Activated CD8-positive, alpha-beta memory T cell treated with anti-CD3 and anti-CD28 coated beads, Interleukin-2, amount 50 U/mL, for 1 hour (primary cell): ENCODE measurements around the gene ZMYM3.

Experiments used
- DNase-seq: peaks from one replicate; pipeline ENCODE4 v3.0.0-alpha.2; 2020; ENCODE audit errors: extremely low read depth

ZMYM3 gene

DNA sequence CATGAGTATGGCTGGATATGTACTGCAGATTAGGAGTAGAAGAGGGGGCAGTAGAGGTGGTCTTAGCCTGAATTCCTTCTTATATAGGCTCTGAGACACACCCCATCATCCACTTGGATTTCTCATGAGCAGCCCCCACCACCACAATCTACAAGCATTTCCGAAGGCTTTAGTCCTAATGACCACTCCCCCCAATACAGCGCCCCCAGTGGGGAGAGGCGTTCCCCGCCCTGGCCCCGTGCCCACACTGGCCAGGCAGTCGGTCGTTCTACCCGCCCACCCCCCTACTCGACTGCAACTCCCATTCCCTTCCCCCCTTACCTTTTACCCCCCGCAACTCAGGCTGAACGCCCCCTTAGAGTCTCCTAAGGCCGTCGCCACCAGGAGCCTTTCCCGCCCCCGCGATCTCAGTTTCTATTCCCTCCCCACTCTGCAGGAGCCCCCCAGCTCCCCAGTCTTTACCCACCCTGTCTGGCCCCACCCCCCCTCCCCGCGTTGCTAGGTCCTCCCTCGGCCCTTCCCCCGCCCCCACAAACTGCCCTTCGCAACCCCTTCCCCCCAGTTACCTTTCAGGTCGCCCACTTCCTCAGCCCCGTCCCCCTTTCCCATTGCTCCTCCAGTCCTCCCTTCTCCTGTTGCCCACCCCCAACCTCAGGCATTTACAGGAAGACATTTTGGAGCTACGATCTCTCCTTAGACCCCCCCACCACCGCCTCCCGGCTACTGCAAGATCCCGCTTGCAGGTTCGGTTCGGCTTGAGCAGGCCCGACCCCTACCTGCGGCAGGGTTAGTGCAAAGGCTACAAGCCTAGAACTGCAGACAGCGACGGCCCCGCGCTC is 468 bp downstream of the ZMYM3 start:
- DNase-seq, result no peak

DNA sequence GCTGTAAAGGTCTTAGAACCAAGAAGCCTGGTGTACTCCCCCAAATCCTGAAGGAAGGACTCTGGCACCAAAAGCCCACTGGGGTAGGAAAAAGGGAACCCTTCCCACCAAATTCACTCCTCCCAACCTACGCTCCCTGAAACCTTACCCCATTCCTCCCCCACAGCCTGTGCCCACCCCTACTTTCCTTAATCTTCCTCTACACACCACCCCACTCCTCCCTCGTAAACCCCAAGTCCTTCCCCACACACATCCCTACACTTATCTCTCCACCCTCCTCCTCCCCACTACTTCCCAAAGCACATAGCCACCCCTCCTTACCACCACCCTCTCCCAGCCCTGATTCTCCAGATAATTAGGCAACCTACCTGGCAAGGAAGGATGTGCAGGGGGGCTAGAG is 1.7 kb downstream of the ZMYM3 start:
- DNase-seq, result no peak

DNA sequence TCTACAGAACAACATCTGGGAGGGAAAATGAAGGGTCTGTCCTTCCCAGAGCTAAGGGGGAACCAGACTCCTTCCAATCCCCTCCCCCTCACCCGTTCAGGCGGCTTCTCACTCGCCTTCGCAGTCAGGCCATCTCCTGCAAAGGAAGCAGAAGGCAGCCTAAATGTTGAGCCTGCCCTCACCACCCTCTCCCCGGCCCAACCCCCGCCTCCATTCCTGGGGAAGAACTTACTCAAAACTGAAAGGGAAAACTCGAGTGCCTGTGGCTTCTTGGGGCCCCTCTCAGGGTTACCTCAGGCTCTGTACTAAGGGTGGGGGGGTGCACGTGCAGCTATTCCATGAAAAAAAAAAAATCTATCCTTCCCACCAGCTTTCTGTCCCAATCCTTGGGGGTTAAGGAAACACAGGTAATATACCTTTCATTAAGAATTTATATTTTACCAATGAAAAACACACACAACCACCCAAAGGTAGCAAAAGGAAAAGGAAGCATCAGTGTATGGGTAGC is 2.4 kb downstream of the ZMYM3 start:
- no peak for DNase-seq

DNA sequence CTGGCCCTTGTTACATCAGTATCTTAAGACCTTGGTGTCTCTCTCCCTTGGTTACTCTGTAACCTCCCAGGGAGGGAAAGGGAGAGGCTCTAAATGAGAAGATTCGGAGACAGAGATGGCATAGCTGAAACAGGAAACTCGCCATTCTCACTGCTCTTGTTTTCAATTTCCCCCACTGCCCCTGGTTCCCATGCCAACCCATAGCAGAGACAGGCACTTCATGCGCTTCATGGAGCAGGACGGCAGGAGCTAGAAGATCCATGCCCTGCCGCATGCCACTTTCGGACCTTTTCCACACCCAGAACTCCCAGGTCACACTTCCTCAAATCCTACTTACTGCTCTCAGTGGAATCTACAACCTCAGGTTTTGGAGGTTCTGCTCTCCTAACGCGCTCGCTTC is 3.1 kb downstream of the ZMYM3 start:
- DNase-seq, result no peak

DNA sequence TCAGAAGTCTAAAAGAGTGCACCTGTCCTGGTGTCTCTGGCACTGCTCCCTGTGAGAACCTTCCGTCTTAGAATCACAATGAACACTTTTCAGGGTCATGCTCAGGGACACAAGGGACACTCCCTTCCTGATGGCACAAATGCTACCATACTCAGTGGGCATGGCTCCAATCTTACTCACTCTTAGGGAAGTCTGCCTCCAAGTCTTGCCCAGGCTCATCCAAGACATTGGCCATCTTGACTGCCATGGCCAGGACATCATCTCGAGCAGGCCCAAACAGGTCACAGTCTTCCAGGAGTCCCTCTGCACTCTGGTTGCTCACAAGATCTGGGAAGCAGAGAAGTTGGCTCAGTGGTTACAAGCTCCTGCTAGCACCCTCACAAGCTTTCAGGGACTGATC is 8.8 kb downstream of the ZMYM3 start:
- DNase-seq, result no peak

DNA sequence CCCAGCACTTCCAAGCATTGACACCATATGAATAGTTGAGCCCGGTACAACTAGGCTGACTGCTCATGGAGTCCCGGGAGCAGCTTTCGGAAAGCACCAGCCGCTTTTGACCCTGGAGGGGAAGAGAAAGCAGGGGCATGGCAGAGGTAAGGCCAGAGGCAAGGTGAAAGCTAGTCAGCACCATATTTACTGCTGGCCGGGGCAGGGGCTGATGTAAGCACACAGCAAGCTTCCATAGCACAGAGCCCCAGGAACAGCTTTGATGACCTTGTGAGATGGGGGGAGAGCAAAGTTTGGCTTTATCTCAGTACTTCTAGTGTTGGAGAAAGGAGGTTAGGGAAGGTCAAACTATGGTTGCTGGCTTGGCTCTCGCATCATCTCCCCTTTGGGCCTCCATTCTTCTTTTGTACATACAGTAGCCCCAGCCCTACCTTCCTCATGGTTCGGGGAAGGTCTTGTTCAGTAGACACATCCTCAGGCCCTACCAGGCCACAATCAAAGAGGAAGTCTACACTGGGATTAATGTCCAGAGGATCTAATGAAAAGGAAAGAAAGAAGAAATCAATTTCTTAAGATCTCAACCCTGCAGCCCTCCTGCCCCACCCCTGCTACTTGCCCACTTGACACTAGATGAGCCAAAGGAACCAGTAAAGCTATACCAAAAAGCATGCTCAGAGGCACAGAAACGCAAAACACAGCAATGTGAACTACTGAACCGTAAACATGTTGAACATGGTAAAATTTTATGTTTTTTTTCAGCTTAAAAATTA is 9.4 kb downstream of the ZMYM3 start:
- DNase-seq, result no peak

DNA sequence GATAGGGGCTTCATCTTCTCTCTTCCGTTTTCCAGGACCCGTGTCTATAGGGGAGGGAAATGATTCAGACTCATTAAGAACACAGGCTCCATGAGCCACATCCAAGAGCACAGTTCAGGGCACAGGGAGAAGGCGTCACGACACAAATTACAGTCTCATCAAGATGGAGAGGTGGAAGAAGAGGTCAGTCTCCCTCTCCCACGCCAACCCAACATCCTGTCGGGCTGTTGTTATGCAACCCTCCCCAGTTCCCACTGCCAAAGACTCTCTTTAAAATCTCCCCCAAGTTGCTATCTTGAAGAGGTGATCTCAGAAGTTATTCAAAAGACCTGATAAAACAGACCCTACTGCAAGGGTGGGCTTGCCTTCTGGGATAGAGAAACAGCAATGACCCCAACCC is 12.6 kb downstream of the ZMYM3 start:
- DNase-seq, result no peak

DNA sequence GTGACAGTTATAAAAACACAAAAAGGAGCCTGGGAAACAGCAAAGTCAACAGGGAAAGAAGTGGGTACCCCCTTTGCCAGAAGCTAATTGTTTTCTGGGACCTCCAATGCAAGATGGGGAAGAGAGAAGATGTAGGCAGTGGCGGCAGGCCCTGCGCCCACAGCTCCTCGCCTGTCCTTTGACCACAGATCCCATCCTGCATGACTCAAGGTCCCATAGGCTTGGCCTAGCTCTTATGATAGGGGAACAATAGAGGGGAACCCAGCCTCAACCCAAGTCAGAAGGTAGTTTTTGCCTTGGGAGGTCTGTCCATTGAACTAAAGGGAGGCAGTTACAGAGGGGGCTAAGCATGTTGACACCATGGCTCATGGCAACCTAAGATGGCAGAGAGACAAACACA is 14.2 kb downstream of the ZMYM3 start:
- DNase-seq, result no peak

DNA sequence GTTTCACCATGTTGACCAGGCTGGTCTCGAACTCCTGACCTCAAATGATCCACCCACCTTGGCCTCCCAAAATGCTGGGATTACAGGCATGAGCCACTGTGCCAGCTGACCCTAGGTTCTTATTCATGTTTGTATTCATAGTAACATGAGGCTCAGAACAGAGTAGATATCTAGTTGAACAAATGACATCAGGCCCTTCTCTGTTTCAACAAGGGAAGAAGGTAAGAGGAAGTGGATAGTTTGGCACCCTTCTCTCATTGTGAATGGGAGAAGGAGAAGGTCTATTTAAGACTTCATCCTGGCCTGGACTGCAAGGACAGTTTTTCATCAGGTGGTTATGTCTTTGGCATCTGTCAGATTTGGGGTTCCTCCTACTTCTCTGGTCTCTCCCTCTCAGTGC is 17.1 kb downstream of the ZMYM3 start:
- no peak for DNase-seq

DNA sequence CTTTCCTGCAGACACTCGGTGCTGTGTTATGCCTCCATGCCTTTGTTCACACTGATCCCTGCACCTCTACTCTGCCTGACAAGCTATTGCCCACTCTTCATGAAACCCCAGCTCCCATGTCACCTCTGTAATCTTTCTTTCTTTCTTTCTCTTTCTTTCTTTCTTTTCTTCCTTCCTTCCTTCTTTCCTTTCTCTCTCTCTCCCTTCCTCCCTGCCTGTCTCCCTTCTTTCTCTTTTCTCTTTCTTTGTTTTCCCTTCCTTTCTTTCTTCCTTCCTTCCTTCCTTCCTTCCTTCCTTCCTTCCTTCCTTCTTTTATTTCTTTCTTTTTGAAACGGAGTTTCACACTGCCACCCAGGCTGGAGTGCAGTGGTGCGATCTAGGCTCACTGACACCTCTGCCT is 18.5 kb downstream of the ZMYM3 start:
- DNase-seq, result no peak

DNA sequence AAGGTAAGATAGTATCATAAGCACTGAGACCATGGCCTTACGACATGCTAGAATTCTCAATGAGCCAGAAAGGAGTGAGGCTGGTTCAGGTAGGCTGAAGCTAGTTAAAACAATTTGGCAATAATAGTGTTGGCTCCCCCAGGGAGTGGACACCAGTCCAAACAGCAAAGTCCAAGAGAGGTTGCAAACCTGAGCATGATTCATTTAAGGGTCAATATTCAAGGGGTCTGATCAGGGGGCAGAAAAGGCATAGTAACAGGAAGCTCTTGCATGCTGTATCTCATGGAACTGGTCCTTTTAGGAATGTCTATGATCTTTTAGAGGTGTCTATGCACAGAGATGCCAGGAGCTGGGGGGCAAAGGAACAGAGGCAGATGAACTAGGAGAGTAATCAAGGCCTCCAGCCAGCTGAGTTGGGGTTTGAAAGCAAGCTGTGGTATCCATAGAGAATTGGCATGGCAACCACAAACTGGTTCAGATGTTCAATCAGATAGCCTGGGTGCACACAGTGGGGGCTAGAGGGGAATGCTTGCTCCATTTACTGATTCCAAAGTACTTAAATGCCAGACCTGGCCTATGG is 25.8 kb downstream of the ZMYM3 start:
- no peak for DNase-seq

DNA sequence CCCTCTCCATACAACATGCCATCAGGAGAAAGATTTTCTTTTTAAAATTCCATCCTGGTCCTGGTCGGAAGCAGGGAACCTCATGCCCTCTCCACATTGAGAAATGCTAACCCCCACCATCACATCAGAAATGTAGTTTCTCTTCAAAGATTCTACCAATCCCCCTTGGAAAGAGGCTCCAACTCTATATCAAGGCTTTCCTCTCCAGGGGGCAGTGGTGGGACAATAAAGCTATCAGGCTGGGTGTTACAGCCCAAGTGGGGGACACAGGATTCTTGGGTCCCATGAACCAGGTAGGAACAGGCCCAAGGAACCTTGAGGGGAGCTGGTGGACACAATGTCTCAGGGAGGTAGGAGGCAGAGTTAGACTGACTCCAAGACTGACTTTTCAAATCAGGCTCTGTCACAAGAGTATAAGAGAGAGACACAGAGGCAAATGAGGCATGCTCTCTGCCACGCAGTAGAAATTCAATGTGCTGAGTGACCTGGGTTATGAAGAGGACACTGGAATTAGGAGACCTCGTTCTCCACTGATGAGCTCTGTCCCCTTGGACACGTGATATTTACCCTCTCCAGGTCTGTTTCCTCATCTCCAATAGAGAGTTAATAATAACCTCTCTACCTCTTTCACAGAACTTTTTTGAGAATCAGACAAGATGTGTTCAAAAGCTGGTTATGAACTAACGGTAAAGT is 26.4 kb downstream of the ZMYM3 start:
- DNase-seq, result no peak

DNA sequence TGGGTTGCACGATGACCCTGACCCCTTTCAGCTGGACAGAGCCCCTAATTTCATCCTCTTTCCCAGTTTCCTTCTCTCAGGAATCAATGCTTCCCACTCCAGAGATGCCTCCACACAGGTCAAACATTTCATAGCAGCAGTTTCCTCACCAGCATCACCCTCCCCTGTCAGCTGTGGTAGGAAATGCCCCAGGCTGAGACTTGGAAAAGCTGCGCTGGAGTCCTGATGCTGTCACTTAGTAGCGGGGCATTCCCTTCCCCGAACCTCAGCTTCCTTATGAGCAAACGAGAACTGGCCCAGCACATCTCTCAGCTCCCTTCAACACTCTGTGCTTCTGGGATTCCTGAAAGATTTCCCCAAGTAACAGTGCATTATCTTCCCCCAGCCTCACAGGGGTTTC is 28.3 kb downstream of the ZMYM3 start:
- no peak for DNase-seq

DNA sequence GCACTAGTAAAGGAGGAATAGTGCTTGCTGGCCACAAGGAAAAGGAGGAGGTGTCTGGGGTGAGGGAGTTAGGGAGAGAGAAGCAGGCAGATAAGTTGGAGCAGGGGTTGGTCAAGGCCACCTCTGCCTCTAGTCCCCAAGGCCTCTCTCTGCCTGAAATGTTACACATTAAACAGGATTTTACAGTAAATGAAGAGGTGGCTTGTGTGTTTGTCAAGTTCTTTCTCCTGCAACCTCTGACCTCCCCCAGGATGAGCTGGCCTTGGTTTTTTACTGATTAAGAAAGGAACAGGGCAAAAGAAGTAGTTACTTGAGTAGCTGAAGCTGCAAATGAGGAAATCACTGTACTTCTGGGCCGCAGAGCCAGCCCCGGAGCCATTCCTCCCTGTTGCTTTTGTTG is 28.9 kb downstream of the ZMYM3 start:
- no peak for DNase-seq

DNA sequence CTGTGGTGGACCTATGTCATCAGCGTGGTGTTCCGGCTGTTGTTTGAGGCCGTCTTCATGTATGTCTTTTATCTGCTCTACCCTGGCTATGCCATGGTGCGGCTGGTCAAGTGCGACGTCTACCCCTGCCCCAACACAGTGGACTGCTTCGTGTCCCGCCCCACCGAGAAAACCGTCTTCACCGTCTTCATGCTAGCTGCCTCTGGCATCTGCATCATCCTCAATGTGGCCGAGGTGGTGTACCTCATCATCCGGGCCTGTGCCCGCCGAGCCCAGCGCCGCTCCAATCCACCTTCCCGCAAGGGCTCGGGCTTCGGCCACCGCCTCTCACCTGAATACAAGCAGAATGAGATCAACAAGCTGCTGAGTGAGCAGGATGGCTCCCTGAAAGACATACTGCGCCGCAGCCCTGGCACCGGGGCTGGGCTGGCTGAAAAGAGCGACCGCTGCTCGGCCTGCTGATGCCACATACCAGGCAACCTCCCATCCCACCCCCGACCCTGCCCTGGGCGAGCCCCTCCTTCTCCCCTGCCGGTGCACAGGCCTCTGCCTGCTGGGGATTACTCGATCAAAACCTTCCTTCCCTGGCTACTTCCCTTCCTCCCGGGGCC is 29.7 kb downstream of the ZMYM3 start:
- no peak for DNase-seq

DNA sequence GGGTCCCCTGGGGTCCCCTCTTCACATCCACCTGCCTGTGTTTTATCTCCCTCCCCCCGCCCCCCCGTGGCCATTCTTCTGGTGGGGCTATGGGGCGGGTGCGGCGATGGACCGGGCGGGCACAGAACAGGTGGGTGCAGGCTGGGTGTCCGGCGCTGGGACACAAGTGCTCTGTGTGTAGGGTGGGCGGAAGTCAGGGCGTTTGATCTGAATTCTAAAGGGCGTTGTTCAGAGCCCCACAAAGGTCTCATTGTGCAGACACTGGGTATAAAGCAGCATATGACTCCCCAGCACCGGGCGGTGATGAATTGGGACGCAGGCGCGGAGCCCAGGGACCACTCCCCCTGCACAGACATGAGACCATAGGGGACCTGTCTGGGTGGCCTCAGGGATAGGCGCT is 31.0 kb downstream of the ZMYM3 start, which contains the start of gene GJB1:
Gene GJB1 (plus strand): TSS at position 296 of the 400 bp plus-strand sequence. CDS start 484 bp downstream, outside the sequence.
- DNase-seq, result no peak

DNA sequence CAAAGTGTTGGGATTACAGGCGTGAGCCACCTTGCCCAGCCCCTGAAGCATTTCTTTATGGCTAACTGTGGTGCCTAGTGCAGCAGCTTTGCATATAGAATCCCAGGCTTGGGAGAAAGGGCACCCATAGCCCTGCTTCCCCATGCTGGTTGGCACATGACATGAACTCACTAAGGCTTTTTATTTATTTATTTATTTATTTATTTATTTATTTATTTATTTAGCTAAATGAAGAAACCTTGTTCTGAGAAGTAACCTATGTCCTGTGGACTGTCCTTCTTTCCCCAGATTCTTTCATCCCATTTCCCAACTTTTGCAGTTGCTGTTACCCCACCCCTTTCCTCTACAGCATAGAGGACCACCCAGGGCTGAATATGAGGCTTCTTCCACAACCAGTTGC is 32.8 kb downstream of the ZMYM3 start:
- DNase-seq, result no peak

DNA sequence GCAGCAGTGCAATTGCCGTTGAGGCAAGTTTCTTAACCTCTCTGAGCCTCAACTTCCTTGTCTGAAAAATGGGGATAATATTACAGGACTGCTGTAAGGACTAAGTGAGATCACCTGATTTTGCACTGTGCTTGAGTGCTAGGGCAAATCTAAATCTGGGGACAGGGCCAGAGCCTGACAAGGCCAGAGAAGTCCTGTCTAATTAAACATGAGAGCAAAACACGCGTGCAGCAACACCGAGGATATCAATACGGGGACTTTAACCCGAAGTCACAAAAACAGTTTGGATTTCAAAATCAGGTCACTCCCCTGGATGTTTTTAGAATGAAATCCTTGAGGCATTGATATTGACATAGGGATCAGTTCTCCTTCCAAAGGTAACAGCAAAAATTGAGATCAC is 36.6 kb downstream of the ZMYM3 start:
- DNase-seq, result no peak

DNA sequence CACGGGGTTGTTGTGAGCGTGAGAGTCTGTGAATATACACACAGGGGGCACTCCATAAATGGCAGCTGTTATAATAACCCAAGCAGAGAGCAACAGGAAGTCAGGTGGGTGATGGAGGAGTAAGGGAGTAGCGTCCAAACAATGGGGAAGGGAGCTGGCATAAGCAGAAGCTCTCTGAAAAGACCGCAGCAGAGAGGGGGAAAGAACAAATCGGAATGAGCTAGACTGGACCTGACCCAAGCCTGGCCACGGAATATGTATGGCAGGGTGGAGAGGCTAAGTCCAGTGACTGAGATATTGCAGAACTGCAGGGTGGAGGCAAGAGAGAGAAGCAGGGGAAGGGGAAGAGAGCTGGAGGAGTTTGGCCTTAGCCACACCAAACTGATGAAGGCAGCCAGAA is 37.5 kb downstream of the ZMYM3 start:
- no peak for DNase-seq

DNA sequence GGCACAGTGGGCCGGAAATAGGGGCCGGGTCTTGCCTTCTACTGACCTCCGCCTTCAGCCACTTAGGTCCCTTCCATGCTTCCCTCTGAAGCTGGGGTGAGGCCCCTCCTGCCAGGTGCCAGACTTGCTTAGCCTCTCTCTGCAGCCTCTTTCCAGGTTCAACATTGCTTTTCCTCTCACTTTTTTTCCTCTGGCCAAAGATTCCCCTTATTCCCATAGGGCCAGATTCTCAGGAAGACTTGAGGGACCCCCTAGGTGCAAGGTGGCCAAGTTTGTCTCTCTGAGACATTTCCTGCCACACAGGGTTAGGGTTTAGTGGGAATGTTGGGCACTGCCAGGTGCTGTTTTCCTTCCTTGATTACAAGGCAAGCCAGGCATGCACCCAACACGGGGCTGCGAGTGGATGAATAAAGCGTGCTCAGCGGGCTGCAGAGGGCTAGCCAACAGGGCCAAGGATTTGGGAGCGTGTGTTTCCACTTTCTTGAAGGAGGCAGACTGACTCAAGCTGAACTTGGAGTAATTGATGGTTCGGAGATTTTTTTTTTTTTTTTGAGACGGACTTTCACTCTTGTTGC is 38.5 kb downstream of the ZMYM3 start:
- no peak for DNase-seq
